ENCODE measurements around the gene TRIM44. TPM values are rescaled to one million over a fixed set of nuclear protein-coding genes. Genes with fewer than 3 reads are reported as not detected.
"Not testable (repeated sequence)": the region's sequence is repeated elsewhere in the genome, so short reads cannot be mapped to it uniquely, and the experiment has no call there.

Gene TRIM44
- total RNA-seq, 1 donor from 2014 or later = 60.1 TPM

GRCh38 chr11:35777241-35777640, 114.7 kb downstream of the TRIM44 start:
- intact Hi-C loops (cut with DNase I) = not testable (repeated sequence)

GRCh38 chr11:35778943-35779342, 116.4 kb downstream of the TRIM44 start:
- ATAC-seq; DNase-seq (ENCODE audit: low spot score); intact Hi-C loops (cut with DNase I): not testable (repeated sequence)

More at GRCh38 chr11:35777241-35777640, 114.7 kb downstream of the TRIM44 start:
- not testable (repeated sequence) for ATAC-seq; DNase-seq (ENCODE audit: low spot score)

GRCh38 chr11:35779409-35779808, 116.8 kb downstream of the TRIM44 start:
- ATAC-seq = no peak

GRCh38 chr11:35780951-35781860, 118.6 kb downstream of the TRIM44 start:
- ATAC-seq (no peak), DNase-seq (ENCODE audit: low spot score) (no peak)
- intact Hi-C loops (cut with DNase I) = no loop called here

More at GRCh38 chr11:35779409-35779808, 116.8 kb downstream of the TRIM44 start:
- intact Hi-C loops (cut with DNase I) = no loop called here
- no peak for DNase-seq (ENCODE audit: low spot score)

GRCh38 chr11:35781861-35782470, 119.4 kb downstream of the TRIM44 start:
- intact Hi-C loops (cut with DNase I) = no loop called here
- DNase-seq (ENCODE audit: low spot score) (no peak), ATAC-seq (no peak)

GRCh38 chr11:35783809-35784208, 121.2 kb downstream of the TRIM44 start:
- intact Hi-C loops (cut with DNase I) = no loop called here
- DNase-seq (ENCODE audit: low spot score) (no peak), ATAC-seq (no peak)

- ATAC-seq (no peak), DNase-seq (ENCODE audit: low spot score) (no peak)
- intact Hi-C loops (cut with DNase I) = no loop called here
These were observed 122.1 kb downstream of the TRIM44 start for GRCh38 chr11:35784699-35785098.

GRCh38 chr11:35785287-35786167, 123.0 kb downstream of the TRIM44 start:
- intact Hi-C loops (cut with DNase I) = no loop called here
- no peak for ATAC-seq
- DNase-seq (ENCODE audit: low spot score) = no peak

- no peak for ATAC-seq
- no peak for DNase-seq (ENCODE audit: low spot score)
- intact Hi-C loops (cut with DNase I) = no loop called here
These were observed 123.6 kb downstream of the TRIM44 start for GRCh38 chr11:35786188-35786587.

GRCh38 chr11:35787013-35787504, 124.5 kb downstream of the TRIM44 start:
- ATAC-seq (peak; percentile 73), DNase-seq (ENCODE audit: low spot score) (no peak)
- intact Hi-C loops (cut with DNase I) = no loop called here

GRCh38 chr11:35787626-35788025, 125.1 kb downstream of the TRIM44 start:
- ATAC-seq = peak; percentile 48

GRCh38 chr11:35791088-35791958, 128.7 kb downstream of the TRIM44 start:
- DNase-seq (ENCODE audit: low spot score) (no peak), ATAC-seq (no peak)
- intact Hi-C loops (cut with DNase I) = no loop called here

More at GRCh38 chr11:35787626-35788025, 125.1 kb downstream of the TRIM44 start:
- no peak for DNase-seq (ENCODE audit: low spot score)
- intact Hi-C loops (cut with DNase I) = no loop called here

- intact Hi-C loops (cut with DNase I) = no loop called here
- ATAC-seq (no peak), DNase-seq (ENCODE audit: low spot score) (no peak)
These were observed 129.7 kb downstream of the TRIM44 start for GRCh38 chr11:35792148-35792845.

GRCh38 chr11:35792846-35793192, 130.2 kb downstream of the TRIM44 start:
- intact Hi-C loops (cut with DNase I) = no loop called here
- DNase-seq (ENCODE audit: low spot score) = no peak
- no peak for ATAC-seq

GRCh38 chr11:35794333-35794732, 131.8 kb downstream of the TRIM44 start:
- intact Hi-C loops (cut with DNase I) = no loop called here
- DNase-seq (ENCODE audit: low spot score) (no peak), ATAC-seq (no peak)

GRCh38 chr11:35794850-35795249, 132.3 kb downstream of the TRIM44 start:
- DNase-seq (ENCODE audit: low spot score) = no peak
- no peak for ATAC-seq
- intact Hi-C loops (cut with DNase I) = no loop called here

GRCh38 chr11:35796562-35796961, 134.0 kb downstream of the TRIM44 start:
- intact Hi-C loops (cut with DNase I) = no loop called here
- ATAC-seq = no peak
- DNase-seq (ENCODE audit: low spot score) = no peak

- intact Hi-C loops (cut with DNase I) = no loop called here
- no peak for DNase-seq (ENCODE audit: low spot score)
- ATAC-seq = no peak
These were observed 135.8 kb downstream of the TRIM44 start for GRCh38 chr11:35798423-35798822.

Data from sciatic nerve (tissue), 2 donors.